ENCODE data around the gene FAM89A.

- TF ChIP-seq, protein P1, sequence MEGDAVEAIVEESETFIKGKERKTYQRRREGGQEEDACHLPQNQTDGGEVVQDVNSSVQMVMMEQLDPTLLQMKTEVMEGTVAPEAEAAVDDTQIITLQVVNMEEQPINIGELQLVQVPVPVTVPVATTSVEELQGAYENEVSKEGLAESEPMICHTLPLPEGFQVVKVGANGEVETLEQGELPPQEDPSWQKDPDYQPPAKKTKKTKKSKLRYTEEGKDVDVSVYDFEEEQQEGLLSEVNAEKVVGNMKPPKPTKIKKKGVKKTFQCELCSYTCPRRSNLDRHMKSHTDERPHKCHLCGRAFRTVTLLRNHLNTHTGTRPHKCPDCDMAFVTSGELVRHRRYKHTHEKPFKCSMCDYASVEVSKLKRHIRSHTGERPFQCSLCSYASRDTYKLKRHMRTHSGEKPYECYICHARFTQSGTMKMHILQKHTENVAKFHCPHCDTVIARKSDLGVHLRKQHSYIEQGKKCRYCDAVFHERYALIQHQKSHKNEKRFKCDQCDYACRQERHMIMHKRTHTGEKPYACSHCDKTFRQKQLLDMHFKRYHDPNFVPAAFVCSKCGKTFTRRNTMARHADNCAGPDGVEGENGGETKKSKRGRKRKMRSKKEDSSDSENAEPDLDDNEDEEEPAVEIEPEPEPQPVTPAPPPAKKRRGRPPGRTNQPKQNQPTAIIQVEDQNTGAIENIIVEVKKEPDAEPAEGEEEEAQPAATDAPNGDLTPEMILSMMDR (IDR thresholded peaks at IDR 0.05; ENCODE audit: low read length), result no peak
- TF ChIP-seq EZH2 (optimal IDR thresholded peaks at IDR 0.05; ENCODE audit: low read depth, low read length) (no peak), EZH2phosphoT487 (IDR thresholded peaks at IDR 0.05; ENCODE audit: low read length) (no peak)
Observed at GRCh38 chr1:231000201-231000600, 39.9 kb downstream of the FAM89A start.

All from MM.1S (cell line).